Measurements from ENCODE around the gene KIAA1210.

Gene KIAA1210

GRCh38 chrX:119093991-119094735, 33.4 kb downstream of the KIAA1210 start:
- no peak overlapping the region for H3K27ac ChIP-seq (ENCODE audit: low read depth, low read length)
- peaks cover 8% of the 10 kb centered on the region; the same call in 1 of the 2 replicates for H3K27me3 ChIP-seq (ENCODE audit: insufficient read depth, low read length)
- no peaks in the 10 kb centered on the region for H3K36me3 ChIP-seq (ENCODE audit: insufficient read depth, low read length)
- peaks cover 3% of the 10 kb centered on the region for H3K4me1 ChIP-seq (ENCODE audit: control insufficient read depth, insufficient read depth, low read length, unreplicated experiment)
- no peak overlapping the region for H2AFZ ChIP-seq (ENCODE audit: low read length, unreplicated experiment)
- H3K79me2 ChIP-seq (ENCODE audit: control insufficient read depth, insufficient read depth, low read length, unreplicated experiment): no peaks in the 10 kb centered on the region
- H3K4me3 ChIP-seq (ENCODE audit: low read depth, low read length): no peak overlapping the region

DNA sequence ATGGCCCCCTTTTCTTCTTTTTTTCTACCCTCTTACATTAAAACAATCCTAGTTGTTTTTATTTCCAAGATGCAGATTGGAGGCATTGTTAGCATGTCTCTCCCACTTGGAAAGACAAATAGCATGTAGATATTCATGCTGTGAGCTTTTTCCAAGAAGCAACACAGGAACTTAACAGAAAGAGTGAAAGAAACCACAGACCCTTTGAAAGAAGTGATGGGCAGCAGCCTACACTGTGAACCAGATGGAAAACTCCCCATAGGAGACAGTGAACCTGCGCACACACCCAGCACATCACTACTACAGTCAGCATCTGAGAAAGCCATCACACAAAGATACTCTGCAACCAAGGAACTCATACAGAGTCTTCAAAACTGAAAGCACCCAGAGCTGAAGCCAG, 37.0 kb downstream of the KIAA1210 start:
- Histone ChIP-seq H3K4me3 (ENCODE audit: low read depth, low read length) (no peak overlapping the region), H2AFZ (ENCODE audit: low read length, unreplicated experiment) (no peak overlapping the region), H3K4me1 (ENCODE audit: control insufficient read depth, insufficient read depth, low read length, unreplicated experiment) (peaks cover 3% of the 10 kb centered on the region), H3K79me2 (ENCODE audit: control insufficient read depth, insufficient read depth, low read length, unreplicated experiment) (no peaks in the 10 kb centered on the region), H3K27me3 (ENCODE audit: insufficient read depth, low read length) (peaks cover 13% of the 10 kb centered on the region; the same call in 1 of the 2 replicates), H3K27ac (ENCODE audit: low read depth, low read length) (no peak overlapping the region), H3K36me3 (ENCODE audit: insufficient read depth, low read length) (no peaks in the 10 kb centered on the region)

GRCh38 chrX:119089619-119090018, 38.0 kb downstream of the KIAA1210 start:
- Histone ChIP-seq H3K4me1 (ENCODE audit: control insufficient read depth, insufficient read depth, low read length, unreplicated experiment) (peaks cover 3% of the 10 kb centered on the region), H3K36me3 (ENCODE audit: insufficient read depth, low read length) (no peaks in the 10 kb centered on the region), H3K79me2 (ENCODE audit: control insufficient read depth, insufficient read depth, low read length, unreplicated experiment) (no peaks in the 10 kb centered on the region), H3K27ac (ENCODE audit: low read depth, low read length) (no peak overlapping the region), H2AFZ (ENCODE audit: low read length, unreplicated experiment) (no peak overlapping the region), H3K4me3 (ENCODE audit: low read depth, low read length) (no peak overlapping the region), H3K27me3 (ENCODE audit: insufficient read depth, low read length) (peaks cover 16% of the 10 kb centered on the region; the same call in 1 of the 2 replicates)

GRCh38 chrX:119087121-119087520, 40.5 kb downstream of the KIAA1210 start:
- Histone ChIP-seq H3K27ac (ENCODE audit: low read depth, low read length) (no peak overlapping the region), H2AFZ (ENCODE audit: low read length, unreplicated experiment) (no peak overlapping the region), H3K79me2 (ENCODE audit: control insufficient read depth, insufficient read depth, low read length, unreplicated experiment) (no peaks in the 10 kb centered on the region), H3K4me3 (ENCODE audit: low read depth, low read length) (no peak overlapping the region), H3K27me3 (ENCODE audit: insufficient read depth, low read length) (peaks cover 24% of the 10 kb centered on the region), H3K4me1 (ENCODE audit: control insufficient read depth, insufficient read depth, low read length, unreplicated experiment) (no peaks in the 10 kb centered on the region), H3K36me3 (ENCODE audit: insufficient read depth, low read length) (no peaks in the 10 kb centered on the region)

DNA sequence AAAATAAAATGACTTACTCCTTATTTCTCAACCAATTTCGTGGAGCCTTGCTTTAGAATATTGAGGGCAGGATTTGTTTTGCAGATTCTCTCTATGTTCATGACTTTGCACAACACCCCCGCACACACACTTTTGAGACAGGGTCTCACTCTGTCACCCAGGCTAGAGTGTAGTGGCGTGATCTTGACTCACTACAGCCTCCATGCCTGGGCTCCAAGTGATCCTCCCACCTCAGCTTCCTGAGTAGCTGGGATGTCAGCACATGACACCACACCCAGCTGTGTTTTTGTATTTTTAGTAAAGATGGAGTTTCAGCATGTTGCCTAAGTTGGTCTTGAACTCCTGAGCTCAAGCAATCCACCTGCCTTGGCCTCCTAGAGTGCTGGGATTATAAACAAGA, 42.8 kb downstream of the KIAA1210 start:
- peaks cover 28% of the 10 kb centered on the region for H3K27me3 ChIP-seq (ENCODE audit: insufficient read depth, low read length)
- H3K4me3 ChIP-seq (ENCODE audit: low read depth, low read length): no peak overlapping the region
- no peaks in the 10 kb centered on the region for H3K79me2 ChIP-seq (ENCODE audit: control insufficient read depth, insufficient read depth, low read length, unreplicated experiment)
- H3K4me1 ChIP-seq (ENCODE audit: control insufficient read depth, insufficient read depth, low read length, unreplicated experiment): no peaks in the 10 kb centered on the region
- no peaks in the 10 kb centered on the region for H3K36me3 ChIP-seq (ENCODE audit: insufficient read depth, low read length)
- H2AFZ ChIP-seq (ENCODE audit: low read length, unreplicated experiment): no peak overlapping the region
- no peak overlapping the region for H3K27ac ChIP-seq (ENCODE audit: low read depth, low read length)

DNA sequence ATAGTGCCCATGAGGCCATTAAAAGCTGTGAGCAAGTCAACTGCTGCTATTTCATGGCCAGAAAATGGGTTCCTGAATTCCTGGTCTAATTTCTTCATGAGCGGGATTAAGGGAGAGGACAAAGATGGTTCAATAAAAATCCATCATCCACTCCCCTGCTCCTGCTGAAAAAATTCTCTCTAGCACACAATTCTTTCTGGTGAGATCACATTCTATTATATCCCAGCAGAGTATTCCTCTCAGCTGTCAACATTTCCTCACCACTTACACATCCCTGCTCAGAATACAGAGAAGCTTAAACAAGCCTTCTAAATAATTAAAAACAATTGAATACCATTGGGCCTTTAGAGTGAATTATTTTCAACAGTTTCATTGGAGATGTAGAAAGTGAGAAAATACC, 45.3 kb downstream of the KIAA1210 start:
- H3K4me1 ChIP-seq (ENCODE audit: control insufficient read depth, insufficient read depth, low read length, unreplicated experiment): no peaks in the 10 kb centered on the region
- H3K4me3 ChIP-seq (ENCODE audit: low read depth, low read length): no peak overlapping the region
- peaks cover 17% of the 10 kb centered on the region for H3K27me3 ChIP-seq (ENCODE audit: insufficient read depth, low read length)
- no peak overlapping the region for H3K27ac ChIP-seq (ENCODE audit: low read depth, low read length)
- H2AFZ ChIP-seq (ENCODE audit: low read length, unreplicated experiment): no peak overlapping the region
- no peaks in the 10 kb centered on the region for H3K79me2 ChIP-seq (ENCODE audit: control insufficient read depth, insufficient read depth, low read length, unreplicated experiment)
- no peaks in the 10 kb centered on the region for H3K36me3 ChIP-seq (ENCODE audit: insufficient read depth, low read length)

- no peaks in the 10 kb centered on the region for H3K4me1 ChIP-seq (ENCODE audit: control insufficient read depth, insufficient read depth, low read length, unreplicated experiment)
Measured at GRCh38 chrX:119075270-119076025, 52.2 kb downstream of the KIAA1210 start.

GRCh38 chrX:119073911-119074310, 53.7 kb downstream of the KIAA1210 start:
- Histone ChIP-seq H3K79me2 (ENCODE audit: control insufficient read depth, insufficient read depth, low read length, unreplicated experiment) (no peaks in the 10 kb centered on the region), H3K36me3 (ENCODE audit: insufficient read depth, low read length) (no peaks in the 10 kb centered on the region), H3K27ac (ENCODE audit: low read depth, low read length) (no peak overlapping the region), H2AFZ (ENCODE audit: low read length, unreplicated experiment) (no peak overlapping the region), H3K4me1 (ENCODE audit: control insufficient read depth, insufficient read depth, low read length, unreplicated experiment) (no peaks in the 10 kb centered on the region), H3K27me3 (ENCODE audit: insufficient read depth, low read length) (peaks cover 4% of the 10 kb centered on the region), H3K4me3 (ENCODE audit: low read depth, low read length) (no peak overlapping the region)

More at GRCh38 chrX:119075270-119076025, 52.2 kb downstream of the KIAA1210 start:
- Histone ChIP-seq H3K27me3 (ENCODE audit: insufficient read depth, low read length) (peaks cover 4% of the 10 kb centered on the region; the same call in 1 of the 2 replicates), H3K4me3 (ENCODE audit: low read depth, low read length) (no peak overlapping the region), H3K27ac (ENCODE audit: low read depth, low read length) (no peak overlapping the region), H3K36me3 (ENCODE audit: insufficient read depth, low read length) (no peaks in the 10 kb centered on the region), H3K79me2 (ENCODE audit: control insufficient read depth, insufficient read depth, low read length, unreplicated experiment) (no peaks in the 10 kb centered on the region), H2AFZ (ENCODE audit: low read length, unreplicated experiment) (no peak overlapping the region)

GRCh38 chrX:119073200-119073905, 54.3 kb downstream of the KIAA1210 start:
- no peak overlapping the region for H3K4me3 ChIP-seq (ENCODE audit: low read depth, low read length)
- H3K36me3 ChIP-seq (ENCODE audit: insufficient read depth, low read length): no peaks in the 10 kb centered on the region
- H3K79me2 ChIP-seq (ENCODE audit: control insufficient read depth, insufficient read depth, low read length, unreplicated experiment): no peaks in the 10 kb centered on the region
- H3K27ac ChIP-seq (ENCODE audit: low read depth, low read length): no peak overlapping the region
- no peaks in the 10 kb centered on the region for H3K4me1 ChIP-seq (ENCODE audit: control insufficient read depth, insufficient read depth, low read length, unreplicated experiment)
- no peak overlapping the region for H2AFZ ChIP-seq (ENCODE audit: low read length, unreplicated experiment)
- H3K27me3 ChIP-seq (ENCODE audit: insufficient read depth, low read length): peaks cover 4% of the 10 kb centered on the region; the same call in 1 of the 2 replicates

GRCh38 chrX:119072744-119073143, 54.9 kb downstream of the KIAA1210 start, which contains the start of gene CT47C1:
CT47C1 (plus strand) TSS chrX:119072993; CDS start chrX:119073226, 233 bp downstream.
- no peaks in the 10 kb centered on the region for H3K4me1 ChIP-seq (ENCODE audit: control insufficient read depth, insufficient read depth, low read length, unreplicated experiment)
- H2AFZ ChIP-seq (ENCODE audit: low read length, unreplicated experiment): no peak within 1 kb of the TSS
- H3K4me3 ChIP-seq (ENCODE audit: low read depth, low read length): no peak within 1 kb of the TSS
- no peak within 1 kb of the TSS for H3K27ac ChIP-seq (ENCODE audit: low read depth, low read length)
- peaks cover 6% of the 10 kb centered on the region for H3K27me3 ChIP-seq (ENCODE audit: insufficient read depth, low read length)
- no peaks in the 10 kb centered on the region for H3K79me2 ChIP-seq (ENCODE audit: control insufficient read depth, insufficient read depth, low read length, unreplicated experiment)
- H3K36me3 ChIP-seq (ENCODE audit: insufficient read depth, low read length): no peaks in the 10 kb centered on the region
